ENCODE measurements around the gene EXD1.
"Not testable (repeated sequence)": the region's sequence is repeated elsewhere in the genome, so short reads cannot be mapped to it uniquely, and the experiment has no call there.

Gene EXD1

GRCh38 chr15:41169781-41170180, 60.8 kb downstream of the EXD1 start:
- Histone ChIP-seq H3K4me1 (ENCODE audit: control insufficient read depth, insufficient read depth, low read length) (peaks cover 5% of the 10 kb centered on the region), H3K27me3 (replicated peaks; ENCODE audit: control insufficient read depth, insufficient read depth, low read length) (no peaks in the 10 kb centered on the region), H3K36me3 (ENCODE audit: control insufficient read depth, insufficient read depth, low read length, severe bottlenecking) (no peaks in the 10 kb centered on the region), H3K9me3 (ENCODE audit: control insufficient read depth, low read length) (no peaks in the 10 kb centered on the region), H3K9ac (ENCODE audit: low read length) (no peak overlapping the region), H3K4me3 (ENCODE audit: low read length) (no peak overlapping the region)
- no peak for DNase-seq (ENCODE audit: low read depth)

- no peak for DNase-seq (ENCODE audit: low read depth)
- H3K36me3 ChIP-seq (ENCODE audit: control insufficient read depth, insufficient read depth, low read length, severe bottlenecking) = no peaks in the 10 kb centered on the region
Measured at GRCh38 chr15:41169086-41169485, 61.5 kb downstream of the EXD1 start.

GRCh38 chr15:41161736-41162135, 68.8 kb downstream of the EXD1 start:
- no peaks in the 10 kb centered on the region for H3K36me3 ChIP-seq (ENCODE audit: control insufficient read depth, insufficient read depth, low read length, severe bottlenecking)
- H3K9ac ChIP-seq (ENCODE audit: low read length) = no peak overlapping the region
- no peak overlapping the region for H3K4me3 ChIP-seq (ENCODE audit: low read length)
- DNase-seq (ENCODE audit: low read depth) = no peak
- no peaks in the 10 kb centered on the region for H3K9me3 ChIP-seq (ENCODE audit: control insufficient read depth, low read length)
- H3K27me3 ChIP-seq (replicated peaks; ENCODE audit: control insufficient read depth, insufficient read depth, low read length) = no peaks in the 10 kb centered on the region
- peaks cover 13% of the 10 kb centered on the region for H3K4me1 ChIP-seq (ENCODE audit: control insufficient read depth, insufficient read depth, low read length)

More at GRCh38 chr15:41169086-41169485, 61.5 kb downstream of the EXD1 start:
- Histone ChIP-seq H3K9me3 (ENCODE audit: control insufficient read depth, low read length) (no peaks in the 10 kb centered on the region), H3K27me3 (replicated peaks; ENCODE audit: control insufficient read depth, insufficient read depth, low read length) (no peaks in the 10 kb centered on the region), H3K4me3 (ENCODE audit: low read length) (no peak overlapping the region), H3K4me1 (ENCODE audit: control insufficient read depth, insufficient read depth, low read length) (peaks cover 5% of the 10 kb centered on the region), H3K9ac (ENCODE audit: low read length) (no peak overlapping the region)

- H3K4me3 ChIP-seq (ENCODE audit: low read length) = no peak overlapping the region
- H3K4me1 ChIP-seq (ENCODE audit: control insufficient read depth, insufficient read depth, low read length) = peaks cover 13% of the 10 kb centered on the region
- H3K9me3 ChIP-seq (ENCODE audit: control insufficient read depth, low read length) = no peaks in the 10 kb centered on the region
- no peaks in the 10 kb centered on the region for H3K27me3 ChIP-seq (replicated peaks; ENCODE audit: control insufficient read depth, insufficient read depth, low read length)
- no peaks in the 10 kb centered on the region for H3K36me3 ChIP-seq (ENCODE audit: control insufficient read depth, insufficient read depth, low read length, severe bottlenecking)
- DNase-seq (ENCODE audit: low read depth) = peak; percentile 59
- H3K9ac ChIP-seq (ENCODE audit: low read length) = no peak overlapping the region
Measured at GRCh38 chr15:41161336-41161735, 69.2 kb downstream of the EXD1 start.

GRCh38 chr15:41160639-41161315, 69.8 kb downstream of the EXD1 start:
- Histone ChIP-seq H3K27me3 (replicated peaks; ENCODE audit: control insufficient read depth, insufficient read depth, low read length) (no peaks in the 10 kb centered on the region), H3K36me3 (ENCODE audit: control insufficient read depth, insufficient read depth, low read length, severe bottlenecking) (no peaks in the 10 kb centered on the region), H3K9ac (ENCODE audit: low read length) (no peak overlapping the region), H3K4me1 (ENCODE audit: control insufficient read depth, insufficient read depth, low read length) (peaks cover 13% of the 10 kb centered on the region), H3K4me3 (ENCODE audit: low read length) (no peak overlapping the region), H3K9me3 (ENCODE audit: control insufficient read depth, low read length) (no peaks in the 10 kb centered on the region)
- peak; percentile 19 for DNase-seq (ENCODE audit: low read depth)

- Histone ChIP-seq H3K9ac (ENCODE audit: low read length) (no peak overlapping the region), H3K27me3 (replicated peaks; ENCODE audit: control insufficient read depth, insufficient read depth, low read length) (no peaks in the 10 kb centered on the region), H3K9me3 (ENCODE audit: control insufficient read depth, low read length) (no peaks in the 10 kb centered on the region), H3K4me3 (ENCODE audit: low read length) (no peak overlapping the region), H3K4me1 (ENCODE audit: control insufficient read depth, insufficient read depth, low read length) (no peaks in the 10 kb centered on the region), H3K36me3 (ENCODE audit: control insufficient read depth, insufficient read depth, low read length, severe bottlenecking) (no peaks in the 10 kb centered on the region)
- DNase-seq (ENCODE audit: low read depth) = no peak
Measured at GRCh38 chr15:41154412-41154811, 76.1 kb downstream of the EXD1 start.

- Histone ChIP-seq H3K4me3 (ENCODE audit: low read length) (no peak overlapping the region), H3K4me1 (ENCODE audit: control insufficient read depth, insufficient read depth, low read length) (no peaks in the 10 kb centered on the region), H3K9me3 (ENCODE audit: control insufficient read depth, low read length) (no peaks in the 10 kb centered on the region), H3K27me3 (replicated peaks; ENCODE audit: control insufficient read depth, insufficient read depth, low read length) (no peaks in the 10 kb centered on the region), H3K36me3 (ENCODE audit: control insufficient read depth, insufficient read depth, low read length, severe bottlenecking) (no peaks in the 10 kb centered on the region), H3K9ac (ENCODE audit: low read length) (no peak overlapping the region)
- DNase-seq (ENCODE audit: low read depth) = no peak
Measured at GRCh38 chr15:41153733-41154132, 76.8 kb downstream of the EXD1 start.

- Histone ChIP-seq H3K9ac (ENCODE audit: low read length) (no peak overlapping the region), H3K9me3 (ENCODE audit: control insufficient read depth, low read length) (no peaks in the 10 kb centered on the region), H3K36me3 (ENCODE audit: control insufficient read depth, insufficient read depth, low read length, severe bottlenecking) (no peaks in the 10 kb centered on the region), H3K4me1 (ENCODE audit: control insufficient read depth, insufficient read depth, low read length) (no peaks in the 10 kb centered on the region), H3K27me3 (replicated peaks; ENCODE audit: control insufficient read depth, insufficient read depth, low read length) (no peaks in the 10 kb centered on the region), H3K4me3 (ENCODE audit: low read length) (no peak overlapping the region)
- DNase-seq (ENCODE audit: low read depth) = no peak
Measured at GRCh38 chr15:41151451-41152005, 79.0 kb downstream of the EXD1 start.

DNA sequence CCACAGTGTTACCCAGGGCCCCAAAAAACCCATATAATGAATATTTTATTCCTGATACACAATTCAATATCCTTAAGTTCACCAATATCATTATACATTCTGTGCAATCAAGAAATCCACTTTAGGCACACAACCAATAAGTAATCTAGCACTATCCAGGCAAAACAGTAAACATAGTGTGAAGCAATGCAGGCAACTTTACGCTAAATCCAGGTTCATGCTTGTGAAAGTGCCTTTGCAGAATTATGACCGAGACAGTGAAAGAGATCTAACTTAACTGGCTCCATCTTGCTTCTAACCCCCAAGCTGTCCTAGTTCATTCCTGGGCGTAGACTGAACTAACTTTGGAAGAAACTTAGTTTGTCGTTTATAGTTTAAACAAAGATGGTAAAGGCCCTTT, 80.3 kb downstream of the EXD1 start:
- no peaks in the 10 kb centered on the region for H3K9me3 ChIP-seq (ENCODE audit: control insufficient read depth, low read length)
- H3K27me3 ChIP-seq (replicated peaks; ENCODE audit: control insufficient read depth, insufficient read depth, low read length) = no peaks in the 10 kb centered on the region
- no peak for DNase-seq (ENCODE audit: low read depth)
- no peaks in the 10 kb centered on the region for H3K36me3 ChIP-seq (ENCODE audit: control insufficient read depth, insufficient read depth, low read length, severe bottlenecking)
- H3K4me3 ChIP-seq (ENCODE audit: low read length) = no peak overlapping the region
- H3K4me1 ChIP-seq (ENCODE audit: control insufficient read depth, insufficient read depth, low read length) = no peaks in the 10 kb centered on the region
- H3K9ac ChIP-seq (ENCODE audit: low read length) = no peak overlapping the region

- no peak overlapping the region for H3K4me3 ChIP-seq (ENCODE audit: low read length)
- H3K9me3 ChIP-seq (ENCODE audit: control insufficient read depth, low read length) = no peaks in the 10 kb centered on the region
- no peaks in the 10 kb centered on the region for H3K36me3 ChIP-seq (ENCODE audit: control insufficient read depth, insufficient read depth, low read length, severe bottlenecking)
- DNase-seq (ENCODE audit: low read depth) = no peak
- H3K9ac ChIP-seq (ENCODE audit: low read length) = no peak overlapping the region
- no peaks in the 10 kb centered on the region for H3K27me3 ChIP-seq (replicated peaks; ENCODE audit: control insufficient read depth, insufficient read depth, low read length)
- H3K4me1 ChIP-seq (ENCODE audit: control insufficient read depth, insufficient read depth, low read length) = no peaks in the 10 kb centered on the region
Measured at GRCh38 chr15:41148065-41148464, 82.5 kb downstream of the EXD1 start.

- Histone ChIP-seq H3K4me1 (ENCODE audit: control insufficient read depth, insufficient read depth, low read length) (no peaks in the 10 kb centered on the region), H3K9ac (ENCODE audit: low read length) (no peak overlapping the region), H3K27me3 (replicated peaks; ENCODE audit: control insufficient read depth, insufficient read depth, low read length) (no peaks in the 10 kb centered on the region), H3K9me3 (ENCODE audit: control insufficient read depth, low read length) (no peaks in the 10 kb centered on the region), H3K36me3 (ENCODE audit: control insufficient read depth, insufficient read depth, low read length, severe bottlenecking) (no peaks in the 10 kb centered on the region), H3K4me3 (ENCODE audit: low read length) (no peak overlapping the region)
- no peak for DNase-seq (ENCODE audit: low read depth)
Measured at GRCh38 chr15:41139619-41140018, 90.9 kb downstream of the EXD1 start.

DNA sequence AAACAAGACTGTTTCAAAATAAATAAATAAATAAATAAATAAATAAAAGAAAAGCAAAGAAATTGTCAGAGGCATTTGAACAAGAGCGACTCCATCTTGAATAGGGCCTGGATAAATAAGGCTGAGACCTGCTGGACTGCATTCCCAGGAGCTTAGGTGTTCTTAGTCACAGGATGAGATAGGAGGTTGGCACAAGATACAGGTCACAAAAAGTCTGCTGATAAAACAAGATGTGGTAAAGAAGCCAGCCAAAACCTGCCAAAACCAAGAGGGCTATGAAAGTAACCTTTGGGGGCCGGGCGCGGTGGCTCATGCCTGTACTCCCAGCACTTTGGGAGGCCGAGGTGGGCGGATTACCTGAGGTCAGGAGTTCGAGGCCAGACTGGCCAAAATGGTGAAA, 91.4 kb downstream of the EXD1 start:
- H3K9me3 ChIP-seq (ENCODE audit: control insufficient read depth, low read length); H3K27me3 ChIP-seq (replicated peaks; ENCODE audit: control insufficient read depth, insufficient read depth, low read length); H3K4me1 ChIP-seq (ENCODE audit: control insufficient read depth, insufficient read depth, low read length); H3K9ac ChIP-seq (ENCODE audit: low read length); DNase-seq (ENCODE audit: low read depth); H3K36me3 ChIP-seq (ENCODE audit: control insufficient read depth, insufficient read depth, low read length, severe bottlenecking); H3K4me3 ChIP-seq (ENCODE audit: low read length): not testable (repeated sequence)
